Thyroid gland (tissue), 4 donors: ENCODE results near the gene NXT1.

Source experiments
- CTCF ChIP-seq, 6 experiments: fragments of 200-600 bp in 3 of 6; fragments of 450-650 bp in 3 of 6; sonication (generic) in 3 of 6; IDR thresholded peaks; one replicate each; pipeline ENCODE4 v1.5.1; 2016 to 2019; ENCODE audit warnings: antibody characterized with exemption in 6 of 6, mild to moderate bottlenecking in 2 of 6, inconsistent platforms in 1 of 6, moderate library complexity in 1 of 6
- POLR2A ChIP-seq, 2 donors: fragments of 450-650 bp; IDR thresholded peaks; one replicate each; pipeline ENCODE4 v1.6.1; 2017; ENCODE audit warnings: antibody characterized with exemption in 2 of 2, mild to moderate bottlenecking in 2 of 2, moderate library complexity in 1 of 2

- TF ChIP-seq CTCF (IDR thresholded peaks at IDR 0.05) = peak in 1 of 6 experiments; percentile 14
- peak; percentile 36 to 87 for TF ChIP-seq POLR2A (IDR thresholded peaks at IDR 0.05)
Observed at GRCh38 chr20:23357767-23358562, 7.4 kb downstream of the NXT1 start.
